OCI-LY7 (cell line): Measurements from ENCODE around the gene CCDC88B. TPM values are rescaled to one million over a fixed set of nuclear protein-coding genes. Genes with fewer than 3 reads are reported as not detected.

ENCODE experiments used
- BruUV-seq: library from RNA; stranded (reverse); fragments of 400-500 nt; replicated peaks from 2 replicates; lab custom pipeline; 2021; lab: Mats Ljungman, UMichigan
- CTCF ChIA-PET: fragments of 300-600 bp; sonication (Branson Sonifier 250); formaldehyde crosslinking; loops from one replicate; lab custom pipeline; 2022; ENCODE audit warnings: antibody characterized with exemption; ENCODE audit not compliant: unreplicated experiment; lab: Charles Lee
- POLR2A ChIA-PET: fragments of 300-600 bp; sonication (Branson Sonifier 250); formaldehyde crosslinking; loops from one replicate; lab custom pipeline; 2022; ENCODE audit warnings: antibody characterized with exemption; lab: Charles Lee
- DNase-seq: peaks from one replicate; pipeline ENCODE4 v3.0.0-alpha.2; 2015; ENCODE audit warnings: low spot score
- H2AFZ ChIP-seq: fragments of 200-600 bp; sonication (generic), shearing (Covaris generic); 2 replicates; pipeline ENCODE4 v1.6.1; 2014; ENCODE audit warnings: mild to moderate bottlenecking, antibody characterized with exemption, low read length, moderate library complexity
- H3K27ac ChIP-seq: fragments of 200-600 bp; sonication (generic); 2 replicates; pipeline ENCODE4 v1.5.1; 2014; ENCODE audit warnings: mixed run types, low read depth, mild to moderate bottlenecking, moderate library complexity, low read length, inconsistent platforms; ENCODE audit not compliant: poor library complexity, severe bottlenecking
- H3K36me3 ChIP-seq: fragments of 200-600 bp; sonication (generic); 2 replicates; pipeline ENCODE4 v1.6.1; 2014; ENCODE audit warnings: mild to moderate bottlenecking, antibody characterized with exemption, low read length, moderate library complexity, mixed read lengths; ENCODE audit not compliant: insufficient read depth
- H3K4me1 ChIP-seq: fragments of 200-600 bp; sonication (generic); 2 replicates; pipeline ENCODE4 v1.5.1; 2014; ENCODE audit warnings: mild to moderate bottlenecking, low read length; ENCODE audit not compliant: insufficient read depth, poor library complexity, severe bottlenecking
- H3K4me2 ChIP-seq: fragments of 200-600 bp; sonication (generic); 2 replicates; pipeline ENCODE4 v1.6.1; 2014; ENCODE audit warnings: mild to moderate bottlenecking, low read length
- H3K4me3 ChIP-seq: fragments of 200-600 bp; sonication (generic); 2 replicates; pipeline ENCODE4 v1.5.1; 2014; ENCODE audit warnings: mild to moderate bottlenecking, low read depth, low read length; ENCODE audit not compliant: poor library complexity, severe bottlenecking
- H3K79me2 ChIP-seq: fragments of 200-600 bp; sonication (generic); 2 replicates; pipeline ENCODE4 v1.6.1; 2016; ENCODE audit warnings: low read depth, mild to moderate bottlenecking, low read length, moderate library complexity, mixed read lengths; ENCODE audit not compliant: insufficient read depth
- H3K9me2 ChIP-seq: fragments of 200-600 bp; sonication (generic); 2 replicates; pipeline ENCODE4 v1.6.1; 2016; ENCODE audit warnings: mild to moderate bottlenecking, low read length, mixed read lengths; ENCODE audit not compliant: insufficient read depth
- H3K9me3 ChIP-seq: fragments of 200-600 bp; sonication (generic); 2 replicates; pipeline ENCODE4 v1.6.1; 2014; ENCODE audit warnings: mild to moderate bottlenecking, mixed run types, low read length, mixed read lengths
- H4K20me1 ChIP-seq: fragments of 200-600 bp; sonication (generic); 2 replicates; pipeline ENCODE4 v1.6.1; 2014; ENCODE audit warnings: mild to moderate bottlenecking, antibody characterized with exemption, low read length, moderate library complexity, mixed read lengths; ENCODE audit not compliant: insufficient read depth
- EZH2phosphoT487 ChIP-seq: fragments of 200-600 bp; sonication (generic); IDR thresholded peaks from 2 replicates; pipeline ENCODE4 v1.6.1; 2018; ENCODE audit warnings: low read depth, borderline replicate concordance, mild to moderate bottlenecking, mixed run types, antibody characterized with exemption, low read length, moderate library complexity, mixed read lengths
- intact Hi-C: fragments of 100-400 bp; cut with micrococcal nuclease; formaldehyde crosslinking; loops from one replicate; pipeline ENCODE4 v1.10.0; 2022; ENCODE audit not compliant: unreplicated experiment
- total RNA-seq, 2 experiments: library from RNA; depleted of rRNA in 1 of 2; stranded (reverse); fragments of >200 nt in 1 of 2; shearing (Covaris generic) in 1 of 2; gene quantifications; 2 replicates each; pipeline ENCODE4 v1.2.3, GENCODE V29; 2014 to 2022
- TF ChIP-seq, protein P1 (sequence below): fragments of 200-600 bp; sonication (generic); conservative IDR thresholded peaks from 2 replicates; pipeline ENCODE4 v1.5.1; 2014; ENCODE audit warnings: mild to moderate bottlenecking, antibody characterized with exemption, low read length, moderate library complexity, mixed read lengths

Gene CCDC88B
- total RNA-seq, 2 experiments from 2014 or later: 40.7 to 67.2 TPM

DNA sequence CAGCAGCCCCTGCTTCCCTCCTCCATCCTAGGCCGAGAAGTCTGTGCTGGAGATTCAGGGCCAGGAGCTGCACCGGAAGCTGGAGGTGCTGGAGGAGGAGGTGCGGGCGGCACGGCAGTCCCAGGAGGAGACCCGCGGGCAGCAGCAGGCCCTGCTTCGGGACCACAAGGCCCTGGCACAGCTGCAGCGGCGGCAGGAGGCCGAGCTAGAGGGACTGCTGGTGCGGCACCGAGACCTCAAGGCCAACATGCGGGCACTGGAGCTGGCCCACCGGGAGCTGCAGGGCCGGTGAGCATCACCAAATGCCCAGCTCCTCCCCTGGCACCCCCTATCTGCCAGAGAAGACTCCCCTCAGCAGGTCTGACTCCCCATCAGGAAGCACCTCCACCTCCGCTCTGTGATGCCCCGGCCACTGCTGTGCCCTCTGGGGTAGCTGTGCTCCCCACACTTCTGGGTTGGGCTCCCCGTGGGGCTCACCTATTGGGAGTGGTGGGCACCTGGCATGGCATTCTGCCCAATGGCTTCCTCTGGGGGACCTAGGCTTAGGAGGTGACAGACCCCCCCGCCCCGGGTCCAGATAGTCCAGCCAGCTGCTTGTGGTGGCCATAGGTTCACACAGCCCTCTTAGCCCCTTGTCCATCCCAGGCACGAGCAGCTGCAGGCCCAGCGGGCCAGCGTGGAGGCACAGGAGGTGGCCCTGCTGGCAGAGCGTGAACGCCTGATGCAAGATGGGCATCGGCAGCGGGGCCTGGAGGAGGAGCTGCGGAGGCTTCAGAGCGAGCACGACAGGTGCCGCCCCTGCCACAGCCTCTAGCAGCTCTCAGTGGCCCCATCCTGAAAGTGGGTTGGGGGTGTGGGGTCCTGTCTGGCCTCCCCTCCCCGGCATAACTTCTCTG lies 12.3 kb downstream of the CCDC88B start:
- H3K9me3 ChIP-seq: no peaks in the 10 kb centered on the region
- H3K79me2 ChIP-seq: no peaks in the 10 kb centered on the region
- intact Hi-C loops: no loop called here
- CTCF ChIA-PET: interaction anchor here (0.5 kb wide), 1 partner anchor 709 kb away, joined by 3 read pairs; no protein-coding TSS in a partner anchor
- H3K27ac ChIP-seq: no peak overlapping the region
- peaks cover 11% of the 10 kb centered on the region; the same call in 1 of the 2 replicates for H3K36me3 ChIP-seq
- no peak for TF ChIP-seq EZH2phosphoT487
- no peaks in the 10 kb centered on the region for H4K20me1 ChIP-seq
- H3K4me1 ChIP-seq: peaks cover 17% of the 10 kb centered on the region
- POLR2A ChIA-PET: interaction anchor here (0.5 kb wide), 1 partner anchor 43 kb away, joined by 4 read pairs; no protein-coding TSS in a partner anchor
- no peak overlapping the region for H3K4me3 ChIP-seq
- H3K4me2 ChIP-seq: no peak overlapping the region
- no TSS peak for BruUV-seq
- H3K9me2 ChIP-seq: no peaks in the 10 kb centered on the region
- H2AFZ ChIP-seq: no peak overlapping the region
- DNase-seq: no peak

DNA sequence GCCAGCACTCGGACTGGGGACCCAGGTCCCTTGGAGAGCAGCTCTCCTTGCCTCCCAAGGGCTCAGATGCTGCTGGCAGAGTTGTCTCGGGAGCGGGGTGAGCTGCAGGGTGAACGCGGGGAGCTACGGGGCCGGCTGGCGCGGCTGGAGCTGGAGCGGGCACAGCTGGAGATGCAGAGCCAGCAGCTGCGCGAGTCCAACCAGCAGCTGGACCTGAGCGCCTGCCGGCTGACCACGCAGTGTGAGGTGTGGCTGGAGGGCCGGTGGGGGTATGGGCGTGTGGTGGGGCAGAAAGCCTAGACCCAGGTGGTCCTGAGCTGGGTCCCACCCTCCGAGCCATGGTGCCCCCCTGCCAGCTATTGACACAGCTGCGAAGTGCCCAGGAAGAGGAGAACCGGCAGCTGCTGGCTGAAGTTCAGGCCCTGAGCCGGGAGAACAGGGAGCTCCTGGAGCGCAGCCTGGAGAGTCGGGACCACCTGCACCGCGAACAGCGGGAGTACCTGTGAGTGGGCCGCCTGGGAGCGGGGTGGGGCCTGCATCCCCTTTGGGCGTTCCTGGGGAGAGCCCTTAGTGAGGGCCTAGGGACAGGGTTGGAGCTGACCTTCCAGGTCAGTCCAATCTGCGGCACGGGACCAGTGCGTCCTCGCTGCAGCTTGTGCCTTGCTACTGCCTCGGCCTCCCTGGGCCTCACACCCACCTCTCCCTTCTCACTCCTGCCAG lies 13.2 kb downstream of the CCDC88B start:
- Histone ChIP-seq H3K9me3 (no peaks in the 10 kb centered on the region), H3K4me3 (no peak overlapping the region), H2AFZ (no peak overlapping the region), H3K4me2 (no peak overlapping the region), H3K27ac (no peak overlapping the region), H3K36me3 (peaks cover 12% of the 10 kb centered on the region; the same call in 1 of the 2 replicates), H3K79me2 (no peaks in the 10 kb centered on the region), H3K4me1 (peaks cover 24% of the 10 kb centered on the region), H4K20me1 (no peaks in the 10 kb centered on the region), H3K9me2 (no peaks in the 10 kb centered on the region)
- TSS peak; percentile 49 for BruUV-seq
- ChIA-PET POLR2A (interaction anchor here (0.6 kb wide), 1 partner anchor 140 kb away, joined by 4 read pairs; no protein-coding TSS in a partner anchor), CTCF (interaction anchor here (0.5 to 0.6 kb wide), 2 partner anchors 447 to 709 kb away, joined by 3 read pairs; no protein-coding TSS in a partner anchor)
- intact Hi-C loops: no loop called here
- no peak for DNase-seq
- no peak for TF ChIP-seq EZH2phosphoT487
- TF ChIP-seq, protein P1, sequence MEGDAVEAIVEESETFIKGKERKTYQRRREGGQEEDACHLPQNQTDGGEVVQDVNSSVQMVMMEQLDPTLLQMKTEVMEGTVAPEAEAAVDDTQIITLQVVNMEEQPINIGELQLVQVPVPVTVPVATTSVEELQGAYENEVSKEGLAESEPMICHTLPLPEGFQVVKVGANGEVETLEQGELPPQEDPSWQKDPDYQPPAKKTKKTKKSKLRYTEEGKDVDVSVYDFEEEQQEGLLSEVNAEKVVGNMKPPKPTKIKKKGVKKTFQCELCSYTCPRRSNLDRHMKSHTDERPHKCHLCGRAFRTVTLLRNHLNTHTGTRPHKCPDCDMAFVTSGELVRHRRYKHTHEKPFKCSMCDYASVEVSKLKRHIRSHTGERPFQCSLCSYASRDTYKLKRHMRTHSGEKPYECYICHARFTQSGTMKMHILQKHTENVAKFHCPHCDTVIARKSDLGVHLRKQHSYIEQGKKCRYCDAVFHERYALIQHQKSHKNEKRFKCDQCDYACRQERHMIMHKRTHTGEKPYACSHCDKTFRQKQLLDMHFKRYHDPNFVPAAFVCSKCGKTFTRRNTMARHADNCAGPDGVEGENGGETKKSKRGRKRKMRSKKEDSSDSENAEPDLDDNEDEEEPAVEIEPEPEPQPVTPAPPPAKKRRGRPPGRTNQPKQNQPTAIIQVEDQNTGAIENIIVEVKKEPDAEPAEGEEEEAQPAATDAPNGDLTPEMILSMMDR: no peak
